Gastroesophageal sphincter (tissue), 4 donors: ENCODE data around the gene NUP107. TPM values are rescaled to one million over a fixed set of nuclear protein-coding genes. Genes with fewer than 3 reads are reported as not detected.
A peak's percentile ranks its signal among the peaks of the same experiment; 100 is the strongest.
"Not testable (repeated sequence)": the region's sequence is repeated elsewhere in the genome, so short reads cannot be mapped to it uniquely, and the experiment has no call there.

ENCODE experiments used
- ATAC-seq: fragments of 150-250 bp; one replicate; pipeline ENCODE4 v1.9.1; 2016; ENCODE audit warnings: mild to moderate bottlenecking, moderate library complexity
- H3K27ac ChIP-seq, 4 donors: fragments of 200-600 bp; sonication (generic) in 3 of 4; 1 replicate in 3 of 4; 2 replicates in 1 of 4; pipeline ENCODE4 v1.5.1; 2016 to 2019
- H3K27me3 ChIP-seq: fragments of 200-600 bp; sonication (generic); one replicate; pipeline ENCODE4 v1.5.1; 2019
- H3K36me3 ChIP-seq, 2 donors: fragments of 200-600 bp; sonication (generic); one replicate each; pipeline ENCODE4 v1.5.1; 2019; ENCODE audit warnings: control low read depth in 1 of 2
- H3K4me1 ChIP-seq, 3 donors: fragments of 200-600 bp; sonication (generic); 1 replicate in 2 of 3; 2 replicates in 1 of 3; pipeline ENCODE4 v1.5.1; 2016 to 2019; ENCODE audit warnings: control low read depth in 2 of 3
- H3K4me3 ChIP-seq, 2 donors: fragments of 200-600 bp; sonication (generic); one replicate each; pipeline ENCODE4 v1.5.1; 2019; ENCODE audit warnings: mild to moderate bottlenecking in 1 of 2, moderate library complexity in 1 of 2
- H3K9me3 ChIP-seq, 3 donors: fragments of 200-600 bp; sonication (generic); one replicate each; pipeline ENCODE4 v1.5.1; 2017 to 2019; ENCODE audit warnings: control low read depth in 2 of 3
- CTCF ChIP-seq, 4 experiments: fragments of 200-600 bp in 2 of 4; fragments of 450-650 bp in 2 of 4; sonication (generic) in 1 of 4; IDR thresholded peaks; one replicate each; pipeline ENCODE4 v1.5.1; 2017 to 2019; ENCODE audit warnings: antibody characterized with exemption in 4 of 4, mild to moderate bottlenecking in 2 of 4, moderate library complexity in 2 of 4
- EP300 ChIP-seq: sonication (generic); formaldehyde crosslinking; IDR thresholded peaks from one replicate; pipeline ENCODE4 v1.6.1; 2017; ENCODE audit warnings: antibody characterized with exemption, mild to moderate bottlenecking
- POLR2A ChIP-seq, 2 donors: fragments of 450-650 bp; IDR thresholded peaks; one replicate each; pipeline ENCODE4 v1.6.1; 2017; ENCODE audit warnings: antibody characterized with exemption in 2 of 2, mild to moderate bottlenecking in 2 of 2, moderate library complexity in 1 of 2
- POLR2AphosphoS5 ChIP-seq: sonication (generic); formaldehyde crosslinking; IDR thresholded peaks from one replicate; pipeline ENCODE4 v1.6.1; 2017; ENCODE audit warnings: antibody characterized with exemption
- WGBS, 2 donors: methylation state at CpG; one replicate each; pipeline ENCODE4 v1.1.5; 2018; ENCODE audit warnings: low coverage in 1 of 2; 5-methylcytosine and 5-hydroxymethylcytosine counted together
- total RNA-seq, 4 donors: library from RNA; depleted of rRNA; stranded (reverse); fragments of >200 nt; gene quantifications; one replicate each; pipeline ENCODE4 v1.1.0, GENCODE V29; 2016

Gene NUP107
- total RNA-seq, 4 donors from 2014 or later, result 28.4 to 46.7 (median 29.5) TPM

- ATAC-seq, result no peak
- no peaks in the 10 kb centered on the region for H3K9me3 ChIP-seq
- H3K4me1 ChIP-seq, result no peaks in the 10 kb centered on the region
- no peak overlapping the region for H3K27ac ChIP-seq
- no peaks in the 10 kb centered on the region for H3K27me3 ChIP-seq
- H3K36me3 ChIP-seq, result no peaks in the 10 kb centered on the region
- H3K4me3 ChIP-seq, result no peak overlapping the region
- no peak for TF ChIP-seq POLR2A (IDR thresholded peaks at IDR 0.05)
- no peak for TF ChIP-seq CTCF (IDR thresholded peaks at IDR 0.05)
- no peak for TF ChIP-seq EP300
- no peak for TF ChIP-seq POLR2AphosphoS5
- 43 to 47% methylated on average over 3 to 5 of the region's 5 CpGs for WGBS, 2 donors
These were observed 11.5 kb upstream of the NUP107 start for GRCh38 chr12:68675101-68675842.

GRCh38 chr12:68676854-68677253, 9.9 kb upstream of the NUP107 start:
- not testable (repeated sequence) for ATAC-seq, H3K4me3 ChIP-seq, H3K36me3 ChIP-seq, H3K9me3 ChIP-seq, H3K4me1 ChIP-seq, H3K27me3 ChIP-seq
- H3K27ac ChIP-seq, result peak overlapping the region in 1 of 4 donors; percentile 12
- WGBS, 2 donors, result 98 to 100% methylated on average over 2 to 5 of the region's 5 CpGs

GRCh38 chr12:68686262-68686594, 550 bp upstream of the NUP107 start:
- Histone ChIP-seq H3K27me3 (no peaks in the 10 kb centered on the region), H3K4me3 (peak overlapping the region; percentile 89 to 96), H3K36me3 (peaks cover 0 to 13% of the 10 kb centered on the region in 2 donors), H3K9me3 (no peaks in the 10 kb centered on the region), H3K27ac (peak overlapping the region; percentile 73 to 88 (median 84)), H3K4me1 (peaks cover 0 to 18% (median 6%) of the 10 kb centered on the region in 3 donors)
- 54 to 68% methylated on average over 3 of the region's 3 CpGs for WGBS, 2 donors
- no peak for TF ChIP-seq POLR2A (IDR thresholded peaks at IDR 0.05)
- no peak for TF ChIP-seq POLR2AphosphoS5
- TF ChIP-seq CTCF (IDR thresholded peaks at IDR 0.05), result no peak
- TF ChIP-seq EP300, result no peak
- ATAC-seq, result no peak

GRCh38 chr12:68695454-68695853, 8.7 kb downstream of the NUP107 start:
- Histone ChIP-seq H3K27me3 (no peaks in the 10 kb centered on the region), H3K36me3 (peaks cover 0 to 100% of the 10 kb centered on the region in 2 donors), H3K27ac (no peak overlapping the region), H3K4me3 (no peak overlapping the region), H3K9me3 (no peaks in the 10 kb centered on the region), H3K4me1 (no peaks in the 10 kb centered on the region)
- TF ChIP-seq POLR2AphosphoS5 (no peak), POLR2A (IDR thresholded peaks at IDR 0.05) (no peak), CTCF (IDR thresholded peaks at IDR 0.05) (no peak)
- no peak for ATAC-seq

- H3K9me3 ChIP-seq, result no peaks in the 10 kb centered on the region
- no peak for ATAC-seq
- H3K4me3 ChIP-seq, result no peak overlapping the region
- H3K27ac ChIP-seq, result no peak overlapping the region
- no peaks in the 10 kb centered on the region for H3K27me3 ChIP-seq
- H3K36me3 ChIP-seq, result peaks cover 0 to 100% of the 10 kb centered on the region in 2 donors
- TF ChIP-seq POLR2A (IDR thresholded peaks at IDR 0.05) (no peak), EP300 (no peak), POLR2AphosphoS5 (no peak), CTCF (IDR thresholded peaks at IDR 0.05) (no peak)
- WGBS, 2 donors, result 88% methylated on average over 1 of the region's 1 CpG
- no peaks in the 10 kb centered on the region for H3K4me1 ChIP-seq
These were observed 12.7 kb downstream of the NUP107 start for GRCh38 chr12:68699486-68699885.
